ENCODE data around the gene CAPS. TPM values are rescaled to one million over a fixed set of nuclear protein-coding genes. Genes with fewer than 3 reads are reported as not detected.
"Not testable (repeated sequence)": the region's sequence is repeated elsewhere in the genome, so short reads cannot be mapped to it uniquely, and the experiment has no call there.

CAPS gene
- total RNA-seq, 4 donors from 2014 or later = 24.6 to 57.3 (median 38.0) TPM

- no peaks in the 10 kb centered on the region for H3K9me3 ChIP-seq
- 59 to 73% methylated on average over 8 to 12 of the region's 12 CpGs for WGBS, 2 donors (ENCODE audit: low coverage in 1 of 2)
These were observed 43.1 kb upstream of the CAPS start for GRCh38 chr19:5870986-5871394.

GRCh38 chr19:5873617-5874199, 40.3 kb upstream of the CAPS start:
- no peaks in the 10 kb centered on the region for H3K4me1 ChIP-seq
- DNase-seq = no peak
- H3K36me3 ChIP-seq = no peaks in the 10 kb centered on the region
- TF ChIP-seq, protein P1, sequence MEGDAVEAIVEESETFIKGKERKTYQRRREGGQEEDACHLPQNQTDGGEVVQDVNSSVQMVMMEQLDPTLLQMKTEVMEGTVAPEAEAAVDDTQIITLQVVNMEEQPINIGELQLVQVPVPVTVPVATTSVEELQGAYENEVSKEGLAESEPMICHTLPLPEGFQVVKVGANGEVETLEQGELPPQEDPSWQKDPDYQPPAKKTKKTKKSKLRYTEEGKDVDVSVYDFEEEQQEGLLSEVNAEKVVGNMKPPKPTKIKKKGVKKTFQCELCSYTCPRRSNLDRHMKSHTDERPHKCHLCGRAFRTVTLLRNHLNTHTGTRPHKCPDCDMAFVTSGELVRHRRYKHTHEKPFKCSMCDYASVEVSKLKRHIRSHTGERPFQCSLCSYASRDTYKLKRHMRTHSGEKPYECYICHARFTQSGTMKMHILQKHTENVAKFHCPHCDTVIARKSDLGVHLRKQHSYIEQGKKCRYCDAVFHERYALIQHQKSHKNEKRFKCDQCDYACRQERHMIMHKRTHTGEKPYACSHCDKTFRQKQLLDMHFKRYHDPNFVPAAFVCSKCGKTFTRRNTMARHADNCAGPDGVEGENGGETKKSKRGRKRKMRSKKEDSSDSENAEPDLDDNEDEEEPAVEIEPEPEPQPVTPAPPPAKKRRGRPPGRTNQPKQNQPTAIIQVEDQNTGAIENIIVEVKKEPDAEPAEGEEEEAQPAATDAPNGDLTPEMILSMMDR (IDR thresholded peaks at IDR 0.05) = no peak
- no peak for TF ChIP-seq POLR2A (IDR thresholded peaks at IDR 0.05)
- TF ChIP-seq POLR2AphosphoS5 (IDR thresholded peaks at IDR 0.05) = no peak
- TF ChIP-seq EP300 (IDR thresholded peaks at IDR 0.05; ENCODE audit: low read depth) = no peak
- in situ Hi-C loops (cut with MboI; ENCODE audit: low pct_ligation_motif_present in 1 of 4, low pct_unique_long_range_greater_than_20kb in 1 of 4, low sequenced_read_pairs in 3 of 4) (no loop called here), intact Hi-C loops (cut with DNase I; ENCODE audit: low total_unique reads) (no loop called here)
- H3K27ac ChIP-seq = no peak overlapping the region
- no peak overlapping the region for H3K4me3 ChIP-seq
- peaks cover 15% of the 10 kb centered on the region for H3K27me3 ChIP-seq
- H3K9me3 ChIP-seq = no peaks in the 10 kb centered on the region
- WGBS, 2 donors (ENCODE audit: low coverage in 1 of 2) = 89% methylated on average over 12 of the region's 12 CpGs; no CpG with 5 or more reads in 1 of the 2 donors

More at GRCh38 chr19:5870986-5871394, 43.1 kb upstream of the CAPS start:
- intact Hi-C loops (cut with DNase I; ENCODE audit: low total_unique reads) = no loop called here
- in situ Hi-C loops (cut with MboI; ENCODE audit: low pct_ligation_motif_present in 1 of 4, low pct_unique_long_range_greater_than_20kb in 1 of 4, low sequenced_read_pairs in 3 of 4) = no loop called here
- DNase-seq = no peak
- Histone ChIP-seq H3K4me1 (no peaks in the 10 kb centered on the region), H3K36me3 (no peaks in the 10 kb centered on the region), H3K4me3 (no peak overlapping the region), H3K27ac (peak overlapping the region in 2 of 4 donors; percentile 37 to 48), H3K27me3 (no peaks in the 10 kb centered on the region)
- TF ChIP-seq POLR2A (IDR thresholded peaks at IDR 0.05) = no peak
- peak; percentile 39 for TF ChIP-seq EP300 (IDR thresholded peaks at IDR 0.05; ENCODE audit: low read depth)
- peak; percentile 27 to 77 (median 59) for TF ChIP-seq POLR2AphosphoS5 (IDR thresholded peaks at IDR 0.05)
- TF ChIP-seq, protein P1 (IDR thresholded peaks at IDR 0.05) = no peak

DNA sequence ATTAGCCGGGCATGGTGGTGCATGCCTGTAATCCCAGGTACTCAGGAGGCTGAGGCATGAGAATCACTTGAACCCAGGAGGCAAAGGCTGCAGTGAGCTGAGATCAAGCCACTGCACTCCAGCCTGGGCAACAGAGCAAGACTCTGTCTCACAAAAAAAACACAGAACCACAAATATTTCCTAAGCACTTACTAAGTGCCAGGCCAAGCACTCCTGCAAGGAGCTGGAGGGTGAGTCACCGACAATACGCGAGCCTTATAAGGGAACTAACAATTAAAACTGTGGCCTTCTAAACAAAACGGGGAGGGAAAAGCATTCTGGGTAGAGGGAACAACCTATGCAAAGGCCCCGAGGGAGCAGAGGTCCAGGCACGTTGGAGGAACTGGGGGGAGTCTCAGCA, 39.6 kb upstream of the CAPS start:
- in situ Hi-C loops (cut with MboI; ENCODE audit: low pct_ligation_motif_present in 1 of 4, low pct_unique_long_range_greater_than_20kb in 1 of 4, low sequenced_read_pairs in 3 of 4); H3K36me3 ChIP-seq; H3K9me3 ChIP-seq; H3K4me1 ChIP-seq; H3K27ac ChIP-seq; DNase-seq; H3K4me3 ChIP-seq; intact Hi-C loops (cut with DNase I; ENCODE audit: low total_unique reads): not testable (repeated sequence)
- H3K27me3 ChIP-seq = peaks cover 19% of the 10 kb centered on the region
- WGBS, 2 donors (ENCODE audit: low coverage in 1 of 2) = 69 to 73% methylated on average over 7 of the region's 7 CpGs

DNA sequence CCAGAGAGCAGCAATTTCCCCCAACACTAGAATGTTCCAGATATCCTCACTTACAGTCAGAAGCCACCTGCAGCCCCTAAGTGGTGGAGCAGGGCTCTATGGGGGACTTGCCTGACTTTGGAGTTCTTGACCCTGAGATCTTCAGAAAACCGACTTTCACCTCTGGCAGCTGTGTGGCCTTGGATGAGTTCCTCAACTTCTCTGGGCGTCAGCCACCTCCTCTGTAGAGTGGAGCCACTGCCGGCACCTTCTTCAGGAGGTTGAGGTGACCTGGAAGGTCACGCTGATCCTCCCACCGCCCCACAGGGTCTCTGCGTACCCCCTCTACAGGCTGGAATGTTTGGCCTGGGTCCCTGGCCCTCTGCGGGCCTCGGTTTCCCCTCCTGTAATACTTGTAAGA, 36.6 kb upstream of the CAPS start:
- 82% methylated on average over 8 of the region's 8 CpGs; no CpG with 5 or more reads in 1 of the 2 donors for WGBS, 2 donors (ENCODE audit: low coverage in 1 of 2)
- intact Hi-C loops (cut with DNase I; ENCODE audit: low total_unique reads) (no loop called here), in situ Hi-C loops (cut with MboI; ENCODE audit: low pct_ligation_motif_present in 1 of 4, low pct_unique_long_range_greater_than_20kb in 1 of 4, low sequenced_read_pairs in 3 of 4) (no loop called here)
- Histone ChIP-seq H3K4me1 (peaks cover 12 to 15% (median 13%) of the 10 kb centered on the region in 4 donors), H3K27me3 (peaks cover 44% of the 10 kb centered on the region), H3K9me3 (no peaks in the 10 kb centered on the region), H3K4me3 (no peak overlapping the region), H3K27ac (no peak overlapping the region), H3K36me3 (no peaks in the 10 kb centered on the region)
- no peak for DNase-seq
- TF ChIP-seq POLR2AphosphoS5 (IDR thresholded peaks at IDR 0.05) = no peak

DNA sequence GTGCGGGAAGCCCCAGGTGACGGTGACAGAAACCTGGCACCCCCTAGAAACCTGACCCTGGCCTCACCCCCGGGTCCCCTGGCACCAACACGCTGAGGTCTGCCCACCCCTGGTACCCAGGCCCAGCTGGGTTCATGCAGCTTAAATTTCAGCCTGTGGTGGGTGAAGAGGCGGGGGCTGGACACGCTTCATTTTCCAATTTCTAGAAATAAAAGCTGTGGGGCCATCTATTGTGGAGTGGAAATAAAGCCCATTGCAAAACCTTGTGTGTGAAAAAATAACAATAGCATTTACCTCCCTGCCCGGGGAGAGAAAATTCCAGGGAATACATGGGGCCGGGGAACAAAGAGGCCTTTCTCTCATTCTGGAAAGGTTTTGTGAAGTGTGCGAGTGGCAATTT, 36.2 kb upstream of the CAPS start:
- 75 to 87% methylated on average over 9 of the region's 9 CpGs for WGBS, 2 donors (ENCODE audit: low coverage in 1 of 2)
- in situ Hi-C loops (cut with MboI; ENCODE audit: low pct_ligation_motif_present in 1 of 4, low pct_unique_long_range_greater_than_20kb in 1 of 4, low sequenced_read_pairs in 3 of 4) = no loop called here

More for the DNA sequence above, 36.2 kb upstream of the CAPS start:
- Histone ChIP-seq H3K27me3 (peaks cover 45% of the 10 kb centered on the region), H3K4me1 (peaks cover 12 to 15% (median 13%) of the 10 kb centered on the region in 4 donors), H3K9me3 (no peaks in the 10 kb centered on the region), H3K27ac (no peak overlapping the region), H3K4me3 (no peak overlapping the region), H3K36me3 (no peaks in the 10 kb centered on the region)
- intact Hi-C loops (cut with DNase I; ENCODE audit: low total_unique reads) = no loop called here
- no peak for DNase-seq
- TF ChIP-seq POLR2AphosphoS5 (IDR thresholded peaks at IDR 0.05) = no peak
